ENCODE measurements around the gene NOX3.

The NOX3 gene

GRCh38 chr6:155429321-155429893 lies 26.2 kb downstream of the NOX3 start:
- DNase-seq = no peak

- no peak for DNase-seq
Observed at GRCh38 chr6:155426408-155426945, 29.2 kb downstream of the NOX3 start.

- DNase-seq = no peak
Observed at GRCh38 chr6:155424181-155424580, 31.5 kb downstream of the NOX3 start.

- DNase-seq = no peak
Observed at GRCh38 chr6:155422635-155423034, 33.0 kb downstream of the NOX3 start.

- DNase-seq = no peak
Observed at GRCh38 chr6:155420492-155420891, 35.1 kb downstream of the NOX3 start.

DNA sequence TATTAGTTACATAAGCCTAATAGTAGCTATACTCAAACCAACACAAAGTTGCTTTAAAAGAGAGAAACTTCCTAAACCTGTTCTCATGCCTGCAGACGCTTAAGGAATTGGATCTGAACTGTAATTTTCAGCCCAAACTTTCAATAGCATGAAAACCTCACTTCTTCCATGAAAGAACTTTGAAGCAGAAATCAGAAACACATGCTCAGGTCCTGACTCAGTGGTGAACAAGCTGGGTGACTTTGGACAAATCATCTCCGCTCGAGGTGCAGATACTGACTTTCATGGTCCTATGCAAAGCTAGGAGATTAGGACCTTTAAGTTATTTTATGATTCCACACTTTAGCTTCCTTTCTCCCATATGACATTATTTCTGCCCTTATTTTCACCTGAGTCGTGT lies 36.5 kb downstream of the NOX3 start:
- DNase-seq = no peak

- DNase-seq = peak; percentile 70
Observed at GRCh38 chr6:155418017-155418761, 37.5 kb downstream of the NOX3 start.

- no peak for DNase-seq
Observed at GRCh38 chr6:155417454-155417853, 38.2 kb downstream of the NOX3 start.

DNA sequence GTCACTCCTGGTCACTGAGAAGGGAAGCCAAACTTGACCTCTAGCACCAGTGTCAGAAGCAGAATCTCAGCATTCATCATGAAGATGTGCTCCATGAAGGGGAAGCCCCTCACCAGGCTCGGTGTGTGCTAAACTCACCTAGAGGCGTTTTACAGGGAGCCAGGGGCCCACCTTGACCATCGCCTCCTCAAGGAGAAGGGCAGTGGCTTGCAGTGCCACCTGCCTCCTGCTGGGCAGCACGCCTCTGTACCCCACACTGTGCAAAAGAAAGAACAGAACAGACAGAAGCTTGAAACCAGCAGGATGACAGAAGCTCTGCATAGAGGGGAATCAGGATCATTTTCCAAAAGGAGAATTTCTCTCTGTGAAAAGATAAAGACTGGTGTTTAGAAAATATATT lies 39.7 kb downstream of the NOX3 start:
- DNase-seq = no peak

GRCh38 chr6:155414049-155414448 lies 41.6 kb downstream of the NOX3 start:
- DNase-seq = no peak

DNA sequence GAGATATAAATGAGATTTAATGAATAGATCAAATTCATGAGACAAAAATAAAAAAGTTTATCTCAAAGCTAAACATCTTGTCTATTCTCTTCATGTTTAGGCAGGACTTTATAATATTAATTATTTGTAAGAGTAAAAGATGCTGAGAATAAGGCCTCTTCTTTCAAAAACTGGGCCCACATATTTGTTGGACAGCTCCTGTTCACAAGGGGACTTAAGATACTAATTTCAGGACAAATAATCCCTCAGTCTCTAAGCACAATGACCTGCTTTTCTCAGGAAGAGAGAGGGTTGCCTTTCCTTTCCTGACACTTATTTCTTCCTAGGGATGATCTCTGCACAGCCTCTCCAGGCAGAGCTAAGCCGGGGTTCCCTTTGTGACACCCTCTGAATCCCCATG lies 43.3 kb downstream of the NOX3 start:
- no peak for DNase-seq

DNA sequence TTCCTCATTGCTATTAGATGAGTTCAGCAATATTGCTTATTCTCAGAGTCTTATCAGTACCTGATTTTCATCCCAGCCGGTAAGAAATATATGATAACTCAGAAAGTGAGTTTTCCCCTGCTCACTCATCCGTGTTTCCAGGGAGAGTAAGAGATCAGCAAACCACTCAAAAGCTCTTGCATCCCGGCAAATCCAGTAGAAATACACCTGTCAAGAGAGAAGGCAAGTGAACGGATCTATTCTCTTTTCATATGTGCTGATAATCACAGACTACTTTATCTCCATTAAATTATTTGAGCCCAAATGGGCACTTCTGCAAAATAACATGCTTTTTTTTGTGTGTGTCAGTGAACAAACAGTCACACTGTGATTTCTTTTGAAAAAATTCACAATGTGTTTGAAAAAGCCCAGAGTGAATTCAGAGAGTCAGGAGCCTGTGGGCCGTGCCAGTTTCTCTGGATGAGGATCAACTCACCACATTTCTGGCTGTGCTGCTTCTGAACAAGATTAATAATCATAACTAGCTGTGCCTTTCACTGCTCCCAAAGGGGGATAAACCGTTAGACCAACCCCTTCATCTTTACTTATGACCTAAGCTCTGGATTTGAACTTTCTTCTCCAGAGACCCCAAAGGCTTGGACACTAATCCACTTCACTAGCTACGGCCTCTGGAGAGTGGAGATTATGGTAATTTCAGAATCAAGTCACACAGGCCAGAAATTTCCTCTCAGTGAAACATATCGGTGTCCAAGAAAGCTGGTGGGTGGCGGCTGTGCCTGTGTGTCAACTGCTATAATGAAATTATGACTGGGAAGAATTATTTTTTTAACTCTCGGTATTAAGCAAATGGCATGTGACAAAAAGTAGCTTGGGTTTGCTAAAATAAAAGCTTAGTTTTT lies 44.2 kb downstream of the NOX3 start:
- no peak for DNase-seq

DNA sequence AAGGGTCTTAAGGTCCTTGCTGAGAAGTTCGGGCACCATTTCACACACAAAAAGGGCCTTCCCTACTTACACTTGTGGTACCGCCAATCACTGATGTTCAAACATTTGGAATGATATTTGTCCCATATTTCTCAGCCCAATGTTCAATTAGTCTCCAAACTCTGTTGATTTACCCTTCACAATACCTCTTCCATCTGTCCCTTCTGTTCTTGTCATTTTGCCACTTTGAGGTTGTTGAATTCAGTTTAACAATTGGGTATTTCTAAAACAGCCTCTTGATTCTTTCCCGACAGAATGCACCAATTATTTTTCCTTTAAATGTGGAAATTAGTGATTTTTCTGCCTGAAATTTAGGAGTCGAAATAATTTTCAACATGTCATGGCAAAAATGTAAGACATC lies 46.2 kb downstream of the NOX3 start:
- no peak for DNase-seq

DNA sequence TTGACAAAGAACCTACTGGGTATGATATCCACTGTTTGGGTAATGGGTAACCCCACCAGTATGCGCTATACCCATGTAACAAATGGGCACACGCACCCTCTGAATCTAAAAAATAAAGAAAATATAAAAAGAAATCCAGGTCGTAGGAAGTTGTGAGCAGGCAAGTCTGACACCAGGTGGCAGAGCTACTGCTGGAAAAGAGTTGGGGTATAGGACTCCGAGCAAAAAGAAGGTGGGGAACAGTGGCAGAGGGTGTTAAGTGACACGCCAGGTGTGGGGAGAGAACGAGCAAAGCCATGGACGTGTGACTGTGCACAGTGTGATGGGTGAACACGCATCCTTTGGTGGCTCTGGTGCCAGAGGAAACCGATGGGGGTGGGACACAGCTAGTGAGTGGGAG lies 46.7 kb downstream of the NOX3 start:
- no peak for DNase-seq

- no peak for DNase-seq
Observed at GRCh38 chr6:155408231-155408630, 47.4 kb downstream of the NOX3 start.

DNA sequence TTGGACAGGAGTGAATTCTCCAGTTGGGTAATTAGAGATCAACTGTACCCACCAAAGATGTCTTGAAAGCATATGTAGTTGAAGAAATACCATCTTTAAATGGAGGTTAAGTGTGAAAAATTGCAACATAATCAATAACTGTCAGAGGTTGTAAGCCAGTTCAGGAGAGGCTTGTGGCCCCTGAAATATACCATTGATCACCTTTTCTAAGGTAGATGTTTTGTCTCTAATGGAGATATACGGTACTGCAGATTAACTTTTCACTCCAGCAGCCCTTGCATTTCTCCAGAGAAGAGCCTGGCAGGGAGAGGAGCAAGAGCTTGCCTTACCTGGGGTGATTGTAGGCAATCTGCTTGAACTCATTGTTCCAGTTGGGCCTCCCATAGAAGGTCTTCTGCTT lies 48.8 kb downstream of the NOX3 start:
- no peak for DNase-seq

DNA sequence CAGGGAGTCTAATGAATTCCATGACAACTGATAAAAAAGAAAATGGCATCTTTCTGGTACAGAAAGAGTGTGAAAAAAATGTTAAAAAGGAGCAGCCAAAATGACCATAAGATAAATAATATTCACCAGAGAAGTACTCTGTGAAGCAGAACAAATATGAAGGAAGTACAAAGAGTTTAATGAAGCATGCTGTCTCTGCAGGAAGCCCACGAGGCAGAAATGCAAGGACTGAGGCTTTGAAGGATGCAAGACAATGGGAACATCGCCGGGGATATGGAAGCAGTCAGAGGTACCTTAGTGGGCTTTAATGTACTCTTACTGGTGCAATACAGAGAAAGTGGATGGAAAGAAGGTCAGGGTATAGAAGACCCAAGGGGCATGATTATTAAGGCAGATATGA lies 50.7 kb downstream of the NOX3 start:
- DNase-seq = no peak

DNA sequence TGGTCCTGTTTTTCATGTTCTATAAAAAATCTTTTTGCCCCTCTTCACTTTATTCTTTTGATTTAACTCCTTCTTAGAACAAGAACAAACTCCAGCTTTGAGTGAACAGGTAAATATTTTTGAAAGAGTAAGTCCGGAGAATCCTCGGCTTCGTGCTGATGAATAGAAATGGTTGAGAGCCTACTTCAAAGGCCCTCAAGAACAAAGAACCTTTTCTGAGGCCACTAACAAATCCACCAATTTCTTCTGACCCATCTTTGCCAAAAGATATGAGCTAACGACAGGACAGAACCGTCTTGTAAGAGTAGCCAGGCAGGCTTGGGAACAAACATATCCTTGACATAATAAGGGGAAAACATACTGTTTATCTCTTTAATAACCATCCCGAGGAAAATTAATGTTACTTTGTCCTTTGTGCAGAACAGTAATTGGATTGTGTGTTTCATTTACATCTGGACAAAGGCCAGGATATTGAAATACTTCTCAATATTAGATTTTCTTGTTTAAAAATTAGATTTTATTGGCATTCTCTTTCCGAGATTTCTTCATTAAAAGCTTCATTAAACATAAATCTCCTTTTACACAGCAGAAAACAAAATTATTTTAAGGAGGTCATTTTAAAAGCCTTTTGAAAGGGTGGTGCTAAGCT lies 52.9 kb downstream of the NOX3 start:
- no peak for DNase-seq

- DNase-seq = no peak
Observed at GRCh38 chr6:155400654-155400965, 55.0 kb downstream of the NOX3 start.

- DNase-seq = no peak
Observed at GRCh38 chr6:155399745-155400653, 55.6 kb downstream of the NOX3 start.

- DNase-seq = no peak
Observed at GRCh38 chr6:155399062-155399744, 56.4 kb downstream of the NOX3 start.

GRCh38 chr6:155398701-155399061 lies 57.0 kb downstream of the NOX3 start:
- no peak for DNase-seq

Measured in activated CD8-positive, alpha-beta memory T cell treated with anti-CD3 and anti-CD28 coated beads, Interleukin-2, amount 50 U/mL, for 48 hours (primary cell).